SHP77 treated with DMSO at 0.1 percent for 48 hours (cell line): Measurements from ENCODE around the gene KCNJ16.
"Not testable (repeated sequence)": the region's sequence is repeated elsewhere in the genome, so short reads cannot be mapped to it uniquely, and the experiment has no call there.

Experiments
- DNase-seq: peaks from one replicate; lab custom pipeline; 2025; lab: John Stamatoyannopoulos, UW

Gene KCNJ16

DNA sequence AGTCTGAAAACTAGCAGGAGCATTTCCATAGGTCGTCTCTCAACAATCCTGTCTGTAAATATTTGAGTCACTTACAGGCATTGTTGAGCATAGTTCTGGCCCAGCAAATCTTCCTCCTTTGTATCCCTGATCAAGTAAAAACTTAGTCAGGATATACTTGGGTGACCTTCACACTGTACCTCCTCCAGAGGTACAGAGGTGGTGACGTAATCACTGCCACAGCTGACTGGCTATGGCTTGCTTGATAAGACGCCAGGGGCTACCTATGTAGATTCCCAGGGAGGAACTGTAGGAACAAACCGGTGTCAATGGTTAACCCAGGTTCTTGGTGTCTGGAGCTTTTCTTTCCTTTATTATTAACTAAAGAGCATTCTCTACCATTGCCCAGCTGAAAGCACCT lies at the start of gene KCNJ16:
KCNJ16 (plus strand) TSS at position 270 of the 400 bp plus-strand sequence. CDS start 56,863 bp downstream, outside the sequence.
- no peak for DNase-seq

DNA sequence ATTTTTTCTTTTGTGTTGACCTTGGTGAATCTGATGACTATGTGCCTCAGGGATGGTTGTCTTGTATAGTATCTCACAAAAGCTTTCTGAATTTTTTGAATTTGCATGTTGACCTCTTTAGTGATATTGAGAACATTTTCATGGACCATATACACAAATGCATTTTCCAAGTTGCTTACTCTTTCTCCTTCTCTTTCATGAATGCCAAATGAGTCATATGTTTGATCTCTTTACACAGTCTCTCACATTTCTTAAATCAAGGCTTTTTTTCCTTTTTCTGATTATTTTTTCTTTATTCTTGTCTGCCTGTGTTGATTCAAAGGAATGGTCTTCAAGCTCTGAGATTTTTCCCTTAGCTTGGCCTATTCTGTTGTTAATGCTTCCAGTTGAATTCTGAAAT lies 46.6 kb upstream of the KCNJ16 start:
- no peak for DNase-seq

DNA sequence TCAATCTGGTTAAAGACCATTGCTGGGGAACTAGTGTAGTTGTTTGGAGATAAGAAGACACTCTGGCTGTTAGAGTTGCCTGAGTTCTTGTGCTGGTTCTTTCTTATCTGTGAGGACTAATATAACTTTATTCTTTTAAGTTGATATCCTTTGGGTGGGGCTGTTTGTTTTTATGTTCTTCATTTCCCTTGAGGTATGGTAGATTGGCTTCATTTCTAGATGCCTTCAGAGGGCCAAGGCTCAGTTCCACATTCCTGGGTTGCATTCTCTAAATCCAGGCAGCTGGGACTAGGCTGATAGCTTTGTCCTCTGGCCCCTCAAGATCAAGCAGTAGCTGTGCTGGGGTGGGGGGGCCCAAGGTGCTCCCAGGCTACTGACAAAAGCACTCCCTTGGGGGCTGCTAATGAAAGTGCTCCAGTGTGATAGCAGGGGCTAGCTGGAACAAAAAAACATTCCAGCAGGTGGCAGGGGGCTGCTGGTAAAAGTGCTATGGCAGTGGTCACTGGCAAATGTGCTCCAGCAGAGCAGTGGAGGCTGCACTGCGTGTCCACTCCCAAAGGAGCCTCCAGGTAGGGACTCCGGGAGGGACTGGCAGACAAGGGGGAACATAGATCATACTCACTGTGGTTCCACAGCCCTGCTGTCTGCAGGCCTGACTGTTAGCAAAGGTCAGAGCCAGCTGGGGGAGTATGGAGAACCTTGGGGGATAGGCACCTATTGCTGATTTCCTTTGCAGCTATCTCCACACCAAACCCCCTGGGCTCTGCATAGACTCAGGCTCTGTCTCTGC lies 45.9 kb upstream of the KCNJ16 start:
- DNase-seq = no peak

DNA sequence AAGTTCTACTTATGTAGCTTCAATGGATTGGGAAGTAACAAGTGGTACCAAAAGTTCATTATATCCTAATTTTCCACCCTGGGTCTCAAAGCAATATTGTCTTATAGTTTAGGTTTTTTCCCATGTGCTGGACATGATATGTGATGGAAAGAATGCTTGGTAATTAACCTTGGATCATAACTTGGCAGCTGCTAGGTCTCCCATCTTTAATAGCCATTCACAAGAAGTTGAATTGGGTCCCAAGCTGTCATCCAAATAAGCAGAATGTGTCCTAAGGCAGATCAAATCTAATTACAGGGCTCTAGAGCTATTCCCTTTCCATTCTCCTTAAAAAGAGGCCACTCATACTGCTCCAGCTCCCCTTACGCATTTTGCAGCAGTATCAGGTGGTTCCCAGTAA lies 44.7 kb upstream of the KCNJ16 start:
- DNase-seq = no peak

- DNase-seq = no peak
Measured at GRCh38 chr17:70031341-70031740, 43.7 kb upstream of the KCNJ16 start.

DNA sequence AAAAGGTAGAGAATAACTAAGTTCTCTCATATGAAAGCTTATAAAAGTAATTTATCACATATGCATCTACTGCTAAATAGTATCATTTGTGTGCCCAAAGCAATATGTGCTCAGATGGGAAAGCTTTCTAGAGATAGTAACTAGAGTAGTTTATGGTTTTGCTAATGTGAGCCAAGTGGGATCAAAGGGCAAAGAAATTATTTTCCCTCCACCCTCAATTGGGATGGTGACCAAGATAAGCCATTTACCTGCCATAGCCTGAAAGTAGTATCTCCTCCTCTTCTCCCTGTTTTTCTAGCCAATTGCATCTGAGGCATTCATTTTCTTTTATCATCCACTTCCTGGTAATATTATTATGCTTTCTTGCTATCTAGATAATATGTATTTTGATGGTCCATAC lies 41.9 kb upstream of the KCNJ16 start:
- no peak for DNase-seq

DNA sequence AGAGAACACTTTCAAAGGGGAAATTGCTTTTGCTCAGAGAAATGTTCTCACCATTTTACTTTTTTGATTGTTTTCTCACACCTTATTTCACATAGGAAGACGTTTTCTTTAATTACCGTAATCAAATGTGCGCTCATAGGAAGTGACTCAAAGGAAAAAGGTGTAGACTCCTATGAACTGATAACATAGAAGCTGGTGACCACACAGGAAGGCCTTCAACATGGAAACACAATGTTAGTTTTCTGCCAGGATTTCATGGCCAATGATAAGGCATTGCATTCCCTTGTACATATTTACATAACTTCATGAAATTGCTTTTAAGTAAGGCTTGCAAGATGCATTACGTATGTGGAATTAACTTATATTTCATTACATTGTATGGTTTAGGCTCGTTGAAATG lies 40.9 kb upstream of the KCNJ16 start:
- DNase-seq = no peak

DNA sequence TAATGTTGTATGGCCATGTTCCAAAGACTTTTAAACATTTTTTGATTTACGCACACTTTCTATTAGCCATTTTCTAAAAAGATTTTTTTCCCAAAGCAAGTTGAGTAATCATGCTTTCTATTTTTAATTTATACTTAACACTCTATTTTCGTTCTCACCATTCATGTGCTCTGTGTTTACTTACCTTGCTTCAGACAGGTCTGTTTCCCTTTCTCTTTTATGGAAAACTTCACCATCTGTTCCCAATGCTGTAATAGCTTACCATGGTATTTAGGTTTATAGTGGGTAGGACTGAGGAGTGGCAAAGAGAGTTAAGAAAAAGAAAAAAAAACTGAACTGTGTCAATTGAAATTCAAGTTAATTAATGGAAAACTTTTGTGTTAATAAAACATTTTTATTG lies 37.5 kb upstream of the KCNJ16 start:
- no peak for DNase-seq

DNA sequence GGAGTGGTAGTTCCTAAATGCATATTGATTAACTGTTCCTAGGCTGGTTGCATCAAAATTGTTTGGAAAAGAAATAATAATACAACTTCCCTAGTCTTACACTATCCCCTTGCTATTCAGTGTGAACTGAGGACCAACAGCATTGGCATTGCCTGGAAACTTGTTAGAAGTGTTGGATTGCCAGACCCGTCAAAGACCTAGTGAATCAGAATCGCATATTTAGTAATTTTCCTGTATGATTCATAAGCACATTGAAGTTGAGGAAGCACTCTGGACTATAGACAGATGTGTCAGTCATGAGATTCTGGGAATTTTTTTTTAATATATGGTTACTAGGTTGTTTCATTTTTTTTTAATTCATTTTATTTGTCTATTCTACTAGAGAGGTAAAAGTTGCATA lies 34.7 kb upstream of the KCNJ16 start:
- no peak for DNase-seq

DNA sequence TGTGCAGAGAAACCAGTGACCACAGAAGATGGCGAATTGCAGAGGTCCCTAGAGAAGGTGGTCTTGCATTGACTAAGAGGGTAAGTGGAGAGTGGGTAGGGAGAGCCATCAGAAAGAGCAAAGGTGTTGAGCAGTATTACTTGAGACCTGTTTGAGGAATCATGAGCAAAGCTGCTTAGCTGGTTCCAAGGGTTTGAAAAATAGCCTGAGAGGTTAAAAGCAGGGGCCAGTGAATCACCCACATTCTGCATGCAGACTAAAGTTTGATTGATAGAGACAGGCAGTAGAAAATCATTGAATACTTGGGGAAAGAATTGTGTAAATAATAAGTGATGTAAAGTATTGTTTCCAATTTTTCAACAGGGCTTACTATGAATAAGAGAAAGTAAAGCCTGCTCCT lies 34.0 kb upstream of the KCNJ16 start:
- no peak for DNase-seq

- no peak for DNase-seq
Measured at GRCh38 chr17:70041540-70041939, 33.5 kb upstream of the KCNJ16 start.

GRCh38 chr17:70045780-70046179 lies 29.2 kb upstream of the KCNJ16 start:
- not testable (repeated sequence) for DNase-seq

DNA sequence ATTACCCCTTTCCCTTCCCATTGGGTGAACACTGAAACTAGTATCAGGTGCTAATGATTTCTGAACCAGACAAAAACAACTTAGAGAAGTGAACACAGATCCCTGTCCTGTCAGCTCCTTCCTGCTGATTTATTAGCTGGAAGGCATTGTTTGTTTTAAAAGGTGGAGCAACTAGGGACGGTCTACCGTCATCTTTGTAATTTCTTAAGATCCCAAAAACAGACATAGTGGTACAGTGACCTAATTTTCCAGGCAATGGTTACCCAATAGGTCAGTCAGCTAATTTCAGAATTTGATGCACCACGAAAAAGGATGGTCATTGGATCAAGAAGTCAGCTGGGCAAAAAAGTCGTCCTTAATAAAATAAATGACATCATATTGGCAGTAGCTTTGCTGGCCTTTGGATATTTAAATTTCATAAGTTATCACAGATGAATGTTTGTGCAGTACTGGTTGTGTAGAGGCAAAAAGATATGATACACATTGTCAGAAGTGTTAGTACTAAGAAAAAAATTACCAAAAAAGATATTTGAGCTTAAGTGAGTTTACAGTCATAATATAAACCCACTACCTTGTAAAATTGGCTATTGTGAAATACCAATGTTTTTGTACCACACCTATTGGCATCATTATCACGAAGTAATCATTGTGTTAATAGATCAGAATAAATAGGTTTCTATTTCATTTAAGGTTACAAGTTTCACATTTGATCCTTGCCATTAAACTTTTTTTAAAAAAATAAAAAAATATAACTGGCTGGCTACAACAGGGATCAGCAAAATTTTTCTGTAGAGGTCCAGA lies 27.2 kb upstream of the KCNJ16 start:
- no peak for DNase-seq

- no peak for DNase-seq
Measured at GRCh38 chr17:70049801-70050591, 25.0 kb upstream of the KCNJ16 start.

GRCh38 chr17:70050931-70051330 lies 24.1 kb upstream of the KCNJ16 start:
- DNase-seq = no peak

DNA sequence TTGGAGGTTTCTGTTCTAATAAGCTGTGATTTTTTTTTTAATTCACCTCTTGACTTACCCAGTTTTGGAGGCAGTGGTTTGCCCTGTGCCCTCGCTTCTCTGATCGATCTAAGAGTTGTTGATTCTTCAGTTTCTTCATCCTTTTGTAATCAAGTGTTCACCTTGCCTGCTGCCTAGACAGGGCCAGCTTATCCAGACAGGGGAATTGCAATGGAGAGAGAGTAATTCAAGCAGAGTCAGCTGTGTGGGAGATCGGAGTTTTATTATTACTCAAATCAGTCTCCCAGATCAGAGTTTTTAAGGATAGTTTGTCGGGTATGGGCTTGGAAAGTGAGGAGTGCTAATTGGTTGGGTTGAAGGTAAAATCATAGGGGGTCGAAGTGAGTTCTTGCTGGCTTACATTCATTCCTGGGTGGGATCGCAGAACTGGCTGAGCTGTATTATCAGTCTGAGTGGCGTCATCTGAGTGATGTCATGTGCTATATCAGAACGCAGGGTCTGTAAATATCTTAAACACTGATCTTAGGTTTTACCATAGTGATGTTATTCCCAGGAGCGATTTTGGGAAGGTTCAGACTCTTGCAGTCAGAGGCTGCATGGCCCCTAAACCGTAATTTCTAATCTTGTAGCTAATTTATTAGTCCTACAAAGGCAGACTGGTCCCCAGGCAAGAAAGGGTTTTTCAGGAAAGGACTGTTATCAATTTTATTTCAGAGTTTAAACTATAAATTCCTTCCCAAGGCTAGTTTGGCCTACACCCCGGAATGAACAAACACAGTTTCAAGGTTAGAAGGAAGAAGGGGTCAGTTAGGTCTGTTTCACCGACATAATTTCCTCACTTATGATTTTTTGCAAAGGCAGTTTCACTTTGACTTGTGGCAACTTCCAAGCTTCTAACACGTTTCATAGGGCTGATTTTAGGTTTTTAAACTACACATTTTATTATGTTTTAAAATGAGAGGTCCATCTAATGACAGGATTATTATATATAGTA lies 21.5 kb upstream of the KCNJ16 start:
- DNase-seq = no peak

- DNase-seq = no peak
Measured at GRCh38 chr17:70055000-70055399, 20.0 kb upstream of the KCNJ16 start.

- no peak for DNase-seq
Measured at GRCh38 chr17:70059071-70059470, 16.0 kb upstream of the KCNJ16 start.

- no peak for DNase-seq
Measured at GRCh38 chr17:70059649-70060048, 15.4 kb upstream of the KCNJ16 start.

DNA sequence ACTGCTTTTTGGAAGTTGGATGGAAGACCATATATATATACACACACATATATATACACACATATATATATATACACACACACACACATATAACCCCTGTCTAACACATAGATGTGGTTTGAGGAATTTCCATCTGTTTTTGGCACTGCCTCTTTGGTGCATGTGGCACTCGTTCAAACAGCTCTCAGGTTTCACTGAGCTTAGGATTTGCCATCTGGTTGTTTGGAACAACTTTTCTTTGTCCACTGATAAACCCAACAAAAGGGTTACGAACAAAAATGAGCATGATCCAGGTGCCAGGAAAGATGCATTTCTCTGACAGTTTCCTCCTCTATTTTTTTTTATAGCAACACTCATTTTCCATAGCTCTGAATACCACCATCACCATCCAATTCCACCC lies 14.6 kb upstream of the KCNJ16 start:
- no peak for DNase-seq

- DNase-seq = no peak
Measured at GRCh38 chr17:70067134-70067533, 7.9 kb upstream of the KCNJ16 start.
